Ishikawa (cell line): ENCODE results near the gene SRPRB.

ENCODE experiments used
- CEBPB ChIP-seq: IDR thresholded peaks from 2 replicates; pipeline ENCODE4 v1.6.1; 2012
- CREB1 ChIP-seq: IDR thresholded peaks from 2 replicates; pipeline ENCODE4 v1.6.1; 2012; ENCODE audit warnings: low read depth
- EGR1 ChIP-seq: IDR thresholded peaks from 2 replicates; pipeline ENCODE4 v1.6.1; 2012
- EP300 ChIP-seq: IDR thresholded peaks from 2 replicates; pipeline ENCODE4 v1.6.1; 2012; ENCODE audit warnings: borderline replicate concordance
- FOXM1 ChIP-seq: IDR thresholded peaks from 2 replicates; pipeline ENCODE4 v1.6.1; 2012; ENCODE audit warnings: low read depth, borderline replicate concordance
- MAX ChIP-seq: IDR thresholded peaks from 2 replicates; pipeline ENCODE4 v1.6.1; 2012
- NFIC ChIP-seq: IDR thresholded peaks from 2 replicates; pipeline ENCODE4 v1.6.1; 2012
- RAD21 ChIP-seq: IDR thresholded peaks from 2 replicates; pipeline ENCODE4 v1.6.1; 2012; ENCODE audit warnings: low read depth
- REST ChIP-seq: IDR thresholded peaks from 2 replicates; pipeline ENCODE4 v1.6.1; 2012; ENCODE audit warnings: low read depth, mild to moderate bottlenecking
- TAF1 ChIP-seq: IDR thresholded peaks from 2 replicates; pipeline ENCODE4 v1.6.1; 2012; ENCODE audit warnings: low read depth, mild to moderate bottlenecking
- TCF12 ChIP-seq: IDR thresholded peaks from 2 replicates; pipeline ENCODE4 v1.6.1; 2012; ENCODE audit warnings: low read depth
- TEAD4 ChIP-seq: IDR thresholded peaks from 2 replicates; pipeline ENCODE4 v1.6.1; 2012
- YY1 ChIP-seq: IDR thresholded peaks from 2 replicates; pipeline ENCODE4 v1.6.1; 2012; ENCODE audit warnings: low read depth
- ZBTB7A ChIP-seq: IDR thresholded peaks from 2 replicates; pipeline ENCODE4 v1.6.1; 2012; ENCODE audit warnings: low read depth
- TF ChIP-seq, protein P1 (sequence below): IDR thresholded peaks from 2 replicates; pipeline ENCODE4 v1.6.1; 2012

The SRPRB gene

GRCh38 chr3:133840055-133840737, 34.6 kb downstream of the SRPRB start:
- TF ChIP-seq TEAD4 (no peak), CREB1 (no peak), YY1 (no peak), EGR1 (no peak), NFIC (no peak), MAX (no peak), EP300 (no peak), ZBTB7A (no peak), TAF1 (no peak), RAD21 (no peak), FOXM1 (no peak)
- TF ChIP-seq, protein P1, sequence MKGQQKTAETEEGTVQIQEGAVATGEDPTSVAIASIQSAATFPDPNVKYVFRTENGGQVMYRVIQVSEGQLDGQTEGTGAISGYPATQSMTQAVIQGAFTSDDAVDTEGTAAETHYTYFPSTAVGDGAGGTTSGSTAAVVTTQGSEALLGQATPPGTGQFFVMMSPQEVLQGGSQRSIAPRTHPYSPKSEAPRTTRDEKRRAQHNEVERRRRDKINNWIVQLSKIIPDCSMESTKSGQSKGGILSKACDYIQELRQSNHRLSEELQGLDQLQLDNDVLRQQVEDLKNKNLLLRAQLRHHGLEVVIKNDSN = no peak

DNA sequence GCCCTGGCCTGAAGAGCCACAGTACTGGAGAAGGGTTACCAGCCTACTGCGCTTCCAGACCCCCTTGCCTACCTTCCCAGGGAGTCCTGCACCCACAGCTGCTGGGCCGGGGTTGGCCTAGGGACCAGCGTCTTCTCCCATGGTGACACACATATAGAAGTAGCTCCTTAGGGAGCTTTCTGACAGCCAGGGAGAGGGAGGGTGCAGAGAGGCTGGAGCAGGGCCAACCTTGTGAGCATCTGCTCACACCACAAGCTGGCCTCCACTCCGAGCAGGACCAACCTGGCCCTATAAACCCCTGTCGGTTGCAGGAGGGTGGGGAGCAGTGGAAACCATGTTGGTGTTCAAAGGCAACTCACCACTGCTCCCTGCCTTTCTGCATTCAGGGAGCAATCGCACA, 35.2 kb downstream of the SRPRB start:
- TF ChIP-seq TEAD4 = no peak
- TF ChIP-seq MAX = no peak
- no peak for TF ChIP-seq REST
- TF ChIP-seq TAF1 = no peak
- TF ChIP-seq CEBPB = no peak
- no peak for TF ChIP-seq YY1
- TF ChIP-seq NFIC = no peak
- TF ChIP-seq, protein P1 = no peak
- TF ChIP-seq RAD21 = no peak
- no peak for TF ChIP-seq EGR1
- TF ChIP-seq FOXM1 = no peak
- no peak for TF ChIP-seq CREB1
- no peak for TF ChIP-seq EP300
- TF ChIP-seq TCF12 = no peak
- no peak for TF ChIP-seq ZBTB7A

DNA sequence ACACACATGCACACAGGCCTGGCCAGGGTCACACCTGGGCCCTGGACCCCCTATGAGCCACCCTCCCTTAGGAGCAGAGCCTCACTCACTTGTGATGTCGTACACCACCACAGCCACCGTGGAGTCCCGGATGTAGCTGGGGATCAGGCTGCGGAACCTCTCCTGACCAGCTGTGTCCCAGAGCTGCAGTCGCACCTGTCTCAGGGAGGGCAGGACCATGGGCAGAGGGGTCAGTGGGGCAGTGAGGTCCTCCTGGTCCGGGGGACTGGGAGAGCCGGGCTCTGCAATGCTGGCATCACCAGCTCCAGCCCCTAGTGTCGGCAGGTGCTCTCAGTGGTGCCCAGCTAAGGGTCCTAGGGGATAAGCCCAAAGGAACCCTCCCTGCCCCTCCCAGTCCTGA, 35.6 kb downstream of the SRPRB start:
- TF ChIP-seq RAD21 (no peak), EGR1 (no peak), CEBPB (no peak), TAF1 (no peak), CREB1 (no peak), REST (no peak), TEAD4 (no peak), NFIC (no peak), EP300 (no peak), YY1 (no peak), ZBTB7A (no peak), FOXM1 (no peak), TCF12 (no peak), MAX (no peak)
- TF ChIP-seq, protein P1 = no peak

GRCh38 chr3:133842158-133842557, 36.5 kb downstream of the SRPRB start:
- TF ChIP-seq RAD21 = no peak
- no peak for TF ChIP-seq CREB1
- no peak for TF ChIP-seq NFIC
- TF ChIP-seq EGR1 = no peak
- no peak for TF ChIP-seq EP300
- TF ChIP-seq YY1 = no peak
- TF ChIP-seq CEBPB = no peak
- TF ChIP-seq ZBTB7A = no peak

- TF ChIP-seq RAD21 (no peak), EP300 (no peak), NFIC (no peak), CREB1 (no peak), TEAD4 (no peak), TAF1 (no peak), CEBPB (no peak), FOXM1 (no peak)
Measured at GRCh38 chr3:133843634-133844033, 38.0 kb downstream of the SRPRB start.
